OCI-LY1 (cell line): ENCODE measurements around the gene ME3.

ENCODE experiments used
- H2AFZ ChIP-seq: fragments of 200-600 bp; sonication (generic), shearing (Covaris generic); 2 replicates; pipeline ENCODE4 v1.6.0; 2014; ENCODE audit warnings: antibody characterized with exemption, mild to moderate bottlenecking, low read length
- H3F3A ChIP-seq: fragments of 200-600 bp; sonication (generic), shearing (Covaris generic); 2 replicates; pipeline ENCODE4 v1.6.0; 2014; ENCODE audit warnings: mild to moderate bottlenecking, antibody characterized with exemption, low read length, moderate library complexity; ENCODE audit not compliant: insufficient read depth
- H3K27ac ChIP-seq: fragments of 200-600 bp; sonication (generic); 2 replicates; pipeline ENCODE4 v1.5.1; 2014; ENCODE audit warnings: low read length, mixed run types, mild to moderate bottlenecking, low read depth; ENCODE audit not compliant: poor library complexity, severe bottlenecking
- H3K27me3 ChIP-seq: fragments of 200-600 bp; sonication (generic); 2 replicates; pipeline ENCODE4 v1.6.0; 2014; ENCODE audit warnings: antibody characterized with exemption, mild to moderate bottlenecking, low read length, moderate library complexity; ENCODE audit not compliant: insufficient read depth
- H3K36me3 ChIP-seq: fragments of 200-600 bp; sonication (generic); 2 replicates; pipeline ENCODE4 v1.6.1; 2014; ENCODE audit warnings: mild to moderate bottlenecking, antibody characterized with exemption, low read length, moderate library complexity, mixed read lengths; ENCODE audit not compliant: insufficient read depth
- H3K4me1 ChIP-seq: fragments of 200-600 bp; sonication (generic); 2 replicates; pipeline ENCODE4 v1.5.1; 2014; ENCODE audit warnings: mild to moderate bottlenecking, low read length, moderate library complexity; ENCODE audit not compliant: insufficient read depth, severe bottlenecking
- H3K4me2 ChIP-seq: fragments of 200-600 bp; sonication (generic), shearing (Covaris generic); 2 replicates; pipeline ENCODE4 v1.6.1; 2014; ENCODE audit warnings: low read length
- H3K4me3 ChIP-seq: fragments of 200-600 bp; sonication (generic); 2 replicates; pipeline ENCODE4 v1.5.1; 2014; ENCODE audit warnings: low read length, low read depth, mild to moderate bottlenecking, mixed read lengths; ENCODE audit not compliant: poor library complexity, severe bottlenecking
- H3K79me2 ChIP-seq: fragments of 200-600 bp; shearing (Covaris generic); 2 replicates; pipeline ENCODE4 v1.6.1; 2016; ENCODE audit warnings: mixed run types, low read length, mixed read lengths; ENCODE audit not compliant: insufficient read depth
- H3K9ac ChIP-seq: fragments of 200-600 bp; sonication (generic), shearing (Covaris generic); 2 replicates; pipeline ENCODE4 v1.6.1; 2014; ENCODE audit warnings: mild to moderate bottlenecking, low read length, mixed read lengths
- H3K9me2 ChIP-seq: fragments of 200-600 bp; sonication (generic), shearing (Covaris generic); 2 replicates; pipeline ENCODE4 v1.6.1; 2014; ENCODE audit warnings: low read depth, mild to moderate bottlenecking, low read length, mixed read lengths
- H3K9me3 ChIP-seq: fragments of 200-600 bp; shearing (Covaris generic); 2 replicates; pipeline ENCODE4 v1.6.1; 2014; ENCODE audit warnings: low read length, mixed read lengths
- H4K20me1 ChIP-seq: fragments of 200-600 bp; sonication (generic), shearing (Covaris generic); 2 replicates; pipeline ENCODE4 v1.6.0; 2016; ENCODE audit warnings: mild to moderate bottlenecking, low read length; ENCODE audit not compliant: insufficient read depth
- EZH2 ChIP-seq: fragments of 200-600 bp; sonication (generic), shearing (Covaris generic); IDR thresholded peaks from 2 replicates; pipeline ENCODE4 v1.8.0; 2017; ENCODE audit warnings: borderline replicate concordance, mixed run types, mild to moderate bottlenecking, antibody characterized with exemption, low read length, moderate library complexity, mixed read lengths
- TF ChIP-seq, protein P1 (sequence below): fragments of 200-600 bp; sonication (generic), shearing (Covaris generic); IDR thresholded peaks from 2 replicates; pipeline ENCODE4 v1.5.1; 2017; ENCODE audit warnings: mild to moderate bottlenecking, antibody characterized with exemption, low read length, moderate library complexity, mixed read lengths

ME3 gene

DNA sequence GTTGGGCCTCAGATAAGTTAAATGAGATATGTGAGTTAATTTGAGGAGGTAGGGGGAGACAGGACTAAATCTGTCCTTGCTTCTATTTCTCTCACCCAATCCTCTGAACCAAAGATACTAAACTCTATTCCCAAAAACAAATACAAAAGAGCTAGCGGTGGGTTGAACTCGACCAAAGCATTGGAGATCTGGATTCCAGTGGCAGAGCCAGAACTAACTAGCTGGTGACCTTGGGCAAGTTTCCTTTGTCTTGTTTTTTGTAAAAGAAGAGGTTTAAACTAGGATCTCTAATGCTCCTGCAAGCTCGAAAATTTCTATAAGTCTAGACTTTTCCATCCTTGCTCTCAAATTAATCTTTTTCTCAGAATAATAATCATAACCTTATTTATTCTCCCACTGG lies 1.5 kb downstream of the ME3 start:
- Histone ChIP-seq H3K27me3 (no peaks in the 10 kb centered on the region), H3K4me2 (no peak overlapping the region), H3K4me1 (no peaks in the 10 kb centered on the region), H3K9me3 (no peaks in the 10 kb centered on the region), H3K4me3 (no peak overlapping the region), H3K9me2 (no peaks in the 10 kb centered on the region), H3K9ac (no peak overlapping the region), H3K36me3 (no peaks in the 10 kb centered on the region), H4K20me1 (no peaks in the 10 kb centered on the region), H2AFZ (no peak overlapping the region), H3K79me2 (no peaks in the 10 kb centered on the region), H3F3A (no peaks in the 10 kb centered on the region), H3K27ac (no peak overlapping the region)
- TF ChIP-seq EZH2, result no peak
- TF ChIP-seq, protein P1, sequence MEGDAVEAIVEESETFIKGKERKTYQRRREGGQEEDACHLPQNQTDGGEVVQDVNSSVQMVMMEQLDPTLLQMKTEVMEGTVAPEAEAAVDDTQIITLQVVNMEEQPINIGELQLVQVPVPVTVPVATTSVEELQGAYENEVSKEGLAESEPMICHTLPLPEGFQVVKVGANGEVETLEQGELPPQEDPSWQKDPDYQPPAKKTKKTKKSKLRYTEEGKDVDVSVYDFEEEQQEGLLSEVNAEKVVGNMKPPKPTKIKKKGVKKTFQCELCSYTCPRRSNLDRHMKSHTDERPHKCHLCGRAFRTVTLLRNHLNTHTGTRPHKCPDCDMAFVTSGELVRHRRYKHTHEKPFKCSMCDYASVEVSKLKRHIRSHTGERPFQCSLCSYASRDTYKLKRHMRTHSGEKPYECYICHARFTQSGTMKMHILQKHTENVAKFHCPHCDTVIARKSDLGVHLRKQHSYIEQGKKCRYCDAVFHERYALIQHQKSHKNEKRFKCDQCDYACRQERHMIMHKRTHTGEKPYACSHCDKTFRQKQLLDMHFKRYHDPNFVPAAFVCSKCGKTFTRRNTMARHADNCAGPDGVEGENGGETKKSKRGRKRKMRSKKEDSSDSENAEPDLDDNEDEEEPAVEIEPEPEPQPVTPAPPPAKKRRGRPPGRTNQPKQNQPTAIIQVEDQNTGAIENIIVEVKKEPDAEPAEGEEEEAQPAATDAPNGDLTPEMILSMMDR, result no peak

DNA sequence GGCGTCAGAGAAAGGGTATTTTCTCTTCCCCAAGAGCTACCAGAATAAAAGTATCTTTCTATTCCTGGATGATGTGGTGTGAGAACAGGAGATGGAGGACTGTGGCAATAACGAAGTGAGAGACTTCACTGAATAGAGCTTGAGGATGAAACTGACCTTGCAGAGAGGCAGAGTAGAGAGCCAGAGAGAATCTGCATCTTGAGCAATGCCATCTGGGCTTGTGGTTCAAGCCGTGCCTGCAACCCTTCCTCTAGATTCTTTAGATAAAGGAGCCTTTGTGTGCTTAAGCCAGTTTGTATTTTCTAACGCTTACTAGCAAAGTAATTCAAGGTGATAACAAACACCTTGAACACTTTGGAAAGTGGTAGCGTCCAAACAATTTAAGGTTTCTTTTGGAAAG lies 2.2 kb downstream of the ME3 start:
- H4K20me1 ChIP-seq, result no peaks in the 10 kb centered on the region
- H3K4me3 ChIP-seq, result no peak overlapping the region
- H3K36me3 ChIP-seq, result no peaks in the 10 kb centered on the region
- H3K27ac ChIP-seq, result no peak overlapping the region
- no peaks in the 10 kb centered on the region for H3K27me3 ChIP-seq
- no peak overlapping the region for H2AFZ ChIP-seq
- no peaks in the 10 kb centered on the region for H3K9me2 ChIP-seq
- no peak overlapping the region for H3K4me2 ChIP-seq
- no peaks in the 10 kb centered on the region for H3K9me3 ChIP-seq
- no peaks in the 10 kb centered on the region for H3F3A ChIP-seq
- H3K79me2 ChIP-seq, result no peaks in the 10 kb centered on the region
- no peaks in the 10 kb centered on the region for H3K4me1 ChIP-seq
- no peak for TF ChIP-seq EZH2
- TF ChIP-seq, protein P1, result no peak
- H3K9ac ChIP-seq, result no peak overlapping the region

DNA sequence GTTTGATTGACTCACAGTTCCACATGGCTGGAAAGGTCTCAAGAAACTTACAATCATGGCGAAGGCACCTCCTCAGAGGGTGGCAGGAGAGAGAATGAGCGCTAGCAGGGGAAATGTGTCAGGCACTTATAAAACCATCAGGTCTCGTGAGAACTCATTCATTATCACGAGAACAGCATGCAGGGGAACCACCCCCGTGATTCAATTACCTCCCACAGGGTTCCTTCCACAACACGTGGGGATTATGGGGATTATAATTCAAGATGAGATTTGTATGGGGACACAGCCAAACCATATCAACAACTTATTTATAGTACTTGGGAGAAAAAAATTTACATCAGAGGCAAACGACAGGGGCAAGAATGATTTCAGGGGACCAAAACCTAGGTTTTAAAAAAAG lies 3.0 kb downstream of the ME3 start:
- no peaks in the 10 kb centered on the region for H3K36me3 ChIP-seq
- H3K9ac ChIP-seq, result no peak overlapping the region
- no peaks in the 10 kb centered on the region for H4K20me1 ChIP-seq
- H3K4me2 ChIP-seq, result no peak overlapping the region
- no peak overlapping the region for H2AFZ ChIP-seq
- no peaks in the 10 kb centered on the region for H3K9me3 ChIP-seq
- H3K79me2 ChIP-seq, result no peaks in the 10 kb centered on the region
- H3K9me2 ChIP-seq, result no peaks in the 10 kb centered on the region
- H3K27ac ChIP-seq, result no peak overlapping the region
- no peak overlapping the region for H3K4me3 ChIP-seq
- H3F3A ChIP-seq, result no peaks in the 10 kb centered on the region
- no peak for TF ChIP-seq EZH2
- TF ChIP-seq, protein P1, result no peak
- H3K4me1 ChIP-seq, result no peaks in the 10 kb centered on the region
- H3K27me3 ChIP-seq, result no peaks in the 10 kb centered on the region
